H7 (cell line): ENCODE measurements around the gene ZC3H12C. TPM values are rescaled to one million over a fixed set of nuclear protein-coding genes. Genes with fewer than 3 reads are reported as not detected.
A peak's percentile ranks its signal among the peaks of the same experiment; 100 is the strongest.

Experiments used
- DNase-seq: peaks from one replicate; pipeline ENCODE4 v3.0.0; 2012
- H3K27me3 ChIP-seq: 2 replicates; pipeline ENCODE4 v1.6.0; 2011; ENCODE audit warnings: mild to moderate bottlenecking, low read length; ENCODE audit not compliant: control insufficient read depth, insufficient read depth
- H3K36me3 ChIP-seq: replicated peaks from 2 replicates; pipeline ENCODE4 v1.5.1; 2011; ENCODE audit warnings: low read length; ENCODE audit not compliant: control insufficient read depth, insufficient read depth
- H3K4me3 ChIP-seq: 2 replicates; pipeline ENCODE4 v1.5.1; 2011; ENCODE audit warnings: low read depth, mild to moderate bottlenecking, control low read depth, low read length, moderate library complexity; ENCODE audit not compliant: insufficient read depth
- total RNA-seq: library from RNA; depleted of rRNA; stranded (reverse); fragments of >200 nt; shearing (Covaris generic); gene quantifications from 2 replicates; pipeline ENCODE4 v1.2.3, GENCODE V29; 2014

ZC3H12C gene
- total RNA-seq, 1 experiment from 2014 or later = 0.69 TPM

DNA sequence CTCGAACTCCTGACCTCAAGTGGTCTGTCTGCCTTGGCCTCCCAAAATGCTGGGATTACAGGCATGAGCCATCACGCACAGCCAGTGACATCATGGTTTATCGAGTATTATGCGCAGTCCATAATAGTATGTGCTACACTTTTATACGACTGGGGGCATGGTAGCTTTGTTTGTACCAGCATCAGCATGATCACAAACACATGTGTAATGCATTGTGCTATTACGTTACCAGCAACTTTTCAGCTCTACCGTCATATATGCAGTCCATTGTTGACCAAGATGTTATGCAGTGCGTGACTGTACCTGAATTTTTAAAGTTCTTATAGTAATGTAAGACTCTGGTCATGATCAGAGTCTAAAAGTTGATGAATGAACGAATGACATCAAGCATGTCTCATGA is 67.9 kb downstream of the ZC3H12C start:
- Histone ChIP-seq H3K4me3 (no peak overlapping the region), H3K27me3 (no peaks in the 10 kb centered on the region), H3K36me3 (no peaks in the 10 kb centered on the region; the same call in 1 of the 2 replicates)
- no peak for DNase-seq

GRCh38 chr11:110162216-110162615 is 69.0 kb downstream of the ZC3H12C start:
- H3K27me3 ChIP-seq = no peaks in the 10 kb centered on the region
- H3K36me3 ChIP-seq = no peaks in the 10 kb centered on the region; the same call in 1 of the 2 replicates
- no peak for DNase-seq
- no peak overlapping the region for H3K4me3 ChIP-seq

GRCh38 chr11:110165039-110165925 is 72.1 kb downstream of the ZC3H12C start:
- Histone ChIP-seq H3K36me3 (no peaks in the 10 kb centered on the region; the same call in 1 of the 2 replicates), H3K4me3 (no peak overlapping the region), H3K27me3 (no peaks in the 10 kb centered on the region)
- no peak for DNase-seq

DNA sequence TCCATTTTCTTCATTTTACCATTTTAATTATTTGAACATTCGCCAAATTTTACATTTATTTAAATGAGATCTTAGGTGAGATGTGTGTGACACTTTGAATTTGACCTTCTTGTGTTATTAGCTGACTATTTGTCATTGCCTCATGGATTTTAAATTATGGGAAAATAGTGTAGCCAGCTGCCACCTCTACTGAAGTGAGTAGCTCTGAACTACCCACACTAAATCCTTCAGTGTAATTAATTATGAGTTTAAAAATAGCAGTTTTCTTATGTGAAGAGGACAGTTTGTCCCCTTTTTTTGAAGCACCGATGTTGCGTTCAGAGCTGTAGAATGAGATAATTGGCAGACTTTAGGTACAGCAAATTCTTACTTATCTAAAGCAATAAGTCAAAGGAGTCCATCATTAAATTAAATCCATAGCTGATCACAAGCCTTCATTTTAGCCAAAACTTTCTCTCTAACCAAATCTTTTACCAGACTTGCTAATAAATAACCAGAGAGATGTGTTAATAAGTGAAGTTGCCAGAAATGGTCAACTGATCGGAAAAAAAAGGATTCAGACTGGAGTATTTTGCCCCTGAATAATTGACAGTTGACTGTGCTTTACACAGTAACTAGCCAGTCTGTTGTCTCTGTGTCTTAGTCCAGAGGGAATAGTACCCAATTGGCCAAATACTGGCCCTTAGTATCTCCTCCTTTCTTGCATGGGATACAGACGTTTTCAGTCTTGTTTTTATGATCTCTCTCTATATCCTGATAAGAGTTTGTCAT is 75.0 kb downstream of the ZC3H12C start:
- H3K27me3 ChIP-seq = no peaks in the 10 kb centered on the region
- no peaks in the 10 kb centered on the region; the same call in 1 of the 2 replicates for H3K36me3 ChIP-seq
- no peak for DNase-seq
- H3K4me3 ChIP-seq = no peak overlapping the region

DNA sequence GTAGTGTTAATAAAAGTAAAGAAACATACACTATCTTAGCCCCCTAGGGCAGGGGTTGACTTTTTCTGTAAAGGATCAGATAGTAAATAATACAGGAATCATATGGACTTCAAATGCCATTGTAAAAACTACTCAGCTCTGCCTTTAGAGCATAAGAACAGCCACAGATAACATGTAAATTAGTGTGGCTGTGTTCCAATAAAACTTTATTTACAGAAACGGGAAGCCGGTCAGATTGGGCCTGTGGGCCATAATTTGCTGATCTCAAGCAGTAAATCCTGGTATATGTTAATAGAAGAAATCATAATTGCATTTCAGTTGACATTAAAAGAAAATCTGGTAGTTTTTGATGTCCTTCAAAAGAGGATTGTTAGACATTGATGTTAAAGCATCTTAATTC is 76.5 kb downstream of the ZC3H12C start:
- Histone ChIP-seq H3K4me3 (no peak overlapping the region), H3K27me3 (no peaks in the 10 kb centered on the region), H3K36me3 (no peaks in the 10 kb centered on the region; the same call in 1 of the 2 replicates)
- DNase-seq = no peak

- no peak overlapping the region for H3K4me3 ChIP-seq
- DNase-seq = no peak
- H3K36me3 ChIP-seq = no peaks in the 10 kb centered on the region
- no peaks in the 10 kb centered on the region for H3K27me3 ChIP-seq
Measured at GRCh38 chr11:110172468-110173065, 79.4 kb downstream of the ZC3H12C start.

GRCh38 chr11:110173811-110174644 is 80.8 kb downstream of the ZC3H12C start:
- H3K4me3 ChIP-seq = no peak overlapping the region
- DNase-seq = peak; percentile 82
- H3K27me3 ChIP-seq = no peaks in the 10 kb centered on the region
- H3K36me3 ChIP-seq = no peaks in the 10 kb centered on the region

DNA sequence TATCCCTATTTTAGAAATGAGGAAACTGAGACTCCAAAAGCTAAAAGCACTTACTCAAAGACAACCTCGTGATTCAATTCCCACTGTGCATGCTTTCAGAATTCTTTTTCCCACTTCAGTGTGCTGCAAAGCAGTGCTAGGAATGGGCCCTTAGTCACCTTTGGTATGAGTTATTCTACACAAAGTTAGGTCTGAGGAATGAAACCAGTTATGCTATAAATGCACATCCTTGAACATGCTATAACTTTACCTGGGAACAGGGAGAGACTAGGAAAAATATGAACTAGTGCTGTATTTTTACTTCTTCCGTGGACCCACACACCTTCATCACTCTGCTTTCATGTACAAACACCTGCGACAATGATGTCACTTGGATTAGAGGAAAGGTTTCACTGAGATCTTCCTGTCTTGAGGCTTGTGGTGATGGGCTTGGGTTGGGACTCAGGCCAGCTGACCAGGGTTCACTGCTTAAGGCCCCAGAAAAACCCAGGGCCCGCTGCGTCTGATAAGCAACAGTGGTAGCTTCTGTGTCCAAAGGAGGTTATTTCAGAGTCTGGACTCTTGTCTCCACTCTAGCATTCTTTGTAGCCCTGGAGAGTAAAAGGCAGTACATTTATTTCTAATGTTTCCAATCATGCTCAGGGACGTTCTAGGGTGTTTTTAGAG is 81.6 kb downstream of the ZC3H12C start:
- no peaks in the 10 kb centered on the region for H3K36me3 ChIP-seq
- no peak overlapping the region for H3K4me3 ChIP-seq
- H3K27me3 ChIP-seq = no peaks in the 10 kb centered on the region
- DNase-seq = no peak

GRCh38 chr11:110176366-110177085 is 83.3 kb downstream of the ZC3H12C start:
- no peaks in the 10 kb centered on the region for H3K27me3 ChIP-seq
- no peak overlapping the region for H3K4me3 ChIP-seq
- DNase-seq = peak; percentile 49
- H3K36me3 ChIP-seq = no peaks in the 10 kb centered on the region

GRCh38 chr11:110177086-110177456 is 83.9 kb downstream of the ZC3H12C start:
- Histone ChIP-seq H3K36me3 (no peaks in the 10 kb centered on the region), H3K27me3 (no peaks in the 10 kb centered on the region), H3K4me3 (no peak overlapping the region)
- DNase-seq = no peak

GRCh38 chr11:110179064-110179463 is 85.9 kb downstream of the ZC3H12C start:
- no peak for DNase-seq
- no peaks in the 10 kb centered on the region for H3K27me3 ChIP-seq
- no peaks in the 10 kb centered on the region for H3K36me3 ChIP-seq
- no peak overlapping the region for H3K4me3 ChIP-seq

DNA sequence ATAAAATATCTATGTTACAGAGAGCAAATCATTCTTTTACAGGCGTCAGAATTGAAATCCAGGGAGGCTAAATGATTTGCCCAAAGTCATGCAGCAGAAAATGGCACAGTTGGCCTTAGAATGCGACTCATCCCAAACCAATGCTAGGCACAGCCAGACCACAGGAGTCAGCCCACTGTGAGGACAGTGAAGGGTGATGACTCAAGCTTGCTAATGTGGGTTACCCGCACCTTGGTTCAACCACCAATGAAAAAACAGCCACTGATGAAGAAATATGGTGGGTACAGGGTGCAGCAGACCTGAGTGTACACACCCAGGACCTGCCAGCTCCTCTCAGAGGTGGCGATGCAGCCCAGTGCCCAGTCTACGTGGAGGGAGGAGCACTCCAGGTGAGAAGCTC is 89.7 kb downstream of the ZC3H12C start:
- no peak for DNase-seq

DNA sequence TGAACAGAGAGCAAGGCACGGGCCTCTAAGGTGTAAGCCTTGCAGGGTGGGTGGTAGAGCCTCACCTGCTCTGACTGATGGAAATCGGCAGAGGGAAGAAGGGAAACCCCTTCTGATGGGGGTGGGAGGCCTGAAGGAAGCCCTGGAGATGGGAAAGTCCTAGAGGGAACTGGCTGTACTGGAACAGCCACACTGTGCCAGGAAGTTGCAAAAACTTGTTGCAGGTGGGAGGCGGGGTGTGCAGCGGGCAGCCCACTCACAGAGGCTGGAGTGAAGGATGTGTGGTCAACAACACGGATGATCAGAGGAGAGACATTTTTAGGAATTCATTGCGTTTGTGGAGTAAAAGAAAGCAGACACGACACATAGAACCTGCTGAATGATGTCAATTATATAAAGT is 91.3 kb downstream of the ZC3H12C start:
- Histone ChIP-seq H3K27me3 (no peaks in the 10 kb centered on the region), H3K36me3 (no peaks in the 10 kb centered on the region), H3K4me3 (no peak overlapping the region)
- no peak for DNase-seq

More for the DNA sequence above, 89.7 kb downstream of the ZC3H12C start:
- Histone ChIP-seq H3K36me3 (no peaks in the 10 kb centered on the region), H3K4me3 (no peak overlapping the region), H3K27me3 (no peaks in the 10 kb centered on the region)
